Fibroblast of lung (primary cell): ENCODE results near the gene SLC4A1. TPM values are rescaled to one million over a fixed set of nuclear protein-coding genes. Genes with fewer than 3 reads are reported as not detected.

Experiments used
- DNase-seq, 2 donors: peaks; one replicate each; pipeline versions ENCODE4 v3.0.0 to v3.0.0-alpha.2; 2010; ENCODE audit warnings: low read depth in 2 of 2
- H2AFZ ChIP-seq: 2 replicates; pipeline ENCODE4 v1.5.1; 2012; ENCODE audit warnings: low read length, control low read depth, inconsistent platforms
- H3K27ac ChIP-seq: 2 replicates; pipeline ENCODE4 v1.5.1; 2011; ENCODE audit warnings: low read length, control low read depth; ENCODE audit not compliant: insufficient read depth
- H3K27me3 ChIP-seq: 2 replicates; pipeline ENCODE4 v1.5.1; 2011; ENCODE audit warnings: mild to moderate bottlenecking, low read length; ENCODE audit not compliant: control insufficient read depth, insufficient read depth
- H3K36me3 ChIP-seq: 2 replicates; pipeline ENCODE4 v1.5.1; 2011; ENCODE audit warnings: low read length; ENCODE audit not compliant: control insufficient read depth, insufficient read depth
- H3K4me1 ChIP-seq: 2 replicates; pipeline ENCODE4 v1.5.1; 2011; ENCODE audit warnings: low read length; ENCODE audit not compliant: control insufficient read depth, insufficient read depth; ENCODE audit errors: extremely low read depth
- H3K4me2 ChIP-seq: 2 replicates; pipeline ENCODE4 v1.5.1; 2011; ENCODE audit warnings: low read length, control low read depth; ENCODE audit not compliant: insufficient read depth; ENCODE audit errors: extremely low read depth
- H3K4me3 ChIP-seq, 4 experiments: fragments of 200-600 bp in 1 of 4; sonication (generic) in 1 of 4; replicated peaks in 1 of 4; 2 replicates each; pipeline ENCODE4 v1.5.1; 2011 to 2016; ENCODE audit warnings: low read length in 4 of 4, low read depth in 3 of 4, mild to moderate bottlenecking in 3 of 4, control low read depth in 2 of 4, inconsistent platforms in 1 of 4, mixed read lengths in 1 of 4; ENCODE audit not compliant: insufficient read depth in 1 of 4; ENCODE audit errors: control extremely low read depth in 1 of 4
- H3K79me2 ChIP-seq: 2 replicates; pipeline ENCODE4 v1.5.1; 2012; ENCODE audit warnings: mild to moderate bottlenecking, low read length, inconsistent platforms; ENCODE audit not compliant: control insufficient read depth, insufficient read depth
- H3K9ac ChIP-seq: 2 replicates; pipeline ENCODE4 v1.5.1; 2011; ENCODE audit warnings: mild to moderate bottlenecking, low read length, control low read depth; ENCODE audit not compliant: insufficient read depth
- H3K9me3 ChIP-seq: 2 replicates; pipeline ENCODE4 v1.5.1; 2012; ENCODE audit warnings: low read depth, low read length; ENCODE audit not compliant: control insufficient read depth, insufficient read depth
- H4K20me1 ChIP-seq: 2 replicates; pipeline ENCODE4 v1.5.1; 2011; ENCODE audit warnings: low read length; ENCODE audit not compliant: control insufficient read depth, insufficient read depth; ENCODE audit errors: extremely low read depth
- EZH2 ChIP-seq: IDR thresholded peaks from 2 replicates; pipeline ENCODE4 v1.5.1; 2012; ENCODE audit warnings: low read length, control low read depth, mild to moderate bottlenecking; ENCODE audit errors: missing control alignments
- polyA plus RNA-seq, 2 donors: library from polyadenylated mRNA; depleted of rRNA in 1 of 2; stranded (reverse) in 1 of 2; unstranded in 1 of 2; fragments of >200 nt; gene quantifications; 2 replicates each; pipeline ENCODE4 v1.2.1, GENCODE V29; 2011 to 2012; ENCODE audit warnings: missing spikeins in 1 of 2
- total RNA-seq: library from RNA; depleted of rRNA; stranded (reverse); fragments of >200 nt; gene quantifications from 2 replicates; pipeline ENCODE4 v1.2.1, GENCODE V29; 2014
- TF ChIP-seq, protein P1 (sequence below), 2 donors: IDR thresholded peaks in 1 of 2; conservative IDR thresholded peaks in 1 of 2; 1 replicate in 1 of 2; 2 replicates in 1 of 2; pipeline ENCODE4 v1.5.1; 2011 to 2012; ENCODE audit warnings: low read length in 2 of 2, control low read depth in 1 of 2, inconsistent platforms in 1 of 2, low read depth in 1 of 2, mild to moderate bottlenecking in 1 of 2

Gene SLC4A1
- total and polyA plus RNA-seq, 2 donors (not counting 1 experiment from before 2014, with no cell fraction given), result not detected

DNA sequence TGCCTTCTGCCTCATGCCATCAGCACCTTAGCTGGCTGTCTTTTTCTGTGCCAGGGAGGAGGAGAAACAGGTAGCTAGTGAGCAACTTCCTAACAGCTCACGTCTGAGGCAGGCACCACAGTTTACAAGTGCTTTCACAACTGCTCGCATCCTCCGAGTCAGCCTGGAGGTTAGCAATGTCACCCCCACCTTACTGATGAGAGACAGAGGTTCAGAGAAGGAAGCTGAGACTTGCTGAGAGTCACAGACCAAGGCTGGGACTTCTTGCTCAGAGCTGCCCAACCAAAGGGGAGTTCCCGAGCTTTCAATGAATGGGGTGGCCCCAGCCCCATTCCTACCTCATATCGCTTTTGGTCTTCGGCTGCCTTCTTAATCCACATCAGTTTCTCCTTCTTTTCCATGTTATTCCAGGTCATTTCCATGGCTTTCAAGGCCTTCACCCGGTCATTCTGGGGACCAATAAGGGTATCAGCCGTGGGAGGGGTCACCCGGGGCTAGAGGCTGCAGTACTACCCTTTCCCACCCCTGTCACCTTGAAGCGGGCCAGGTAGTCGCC, 58.1 kb downstream of the SLC4A1 start:
- H2AFZ ChIP-seq, result no peak overlapping the region
- H3K9ac ChIP-seq, result no peak overlapping the region
- peak overlapping the region; percentile 18 for H3K4me2 ChIP-seq

DNA sequence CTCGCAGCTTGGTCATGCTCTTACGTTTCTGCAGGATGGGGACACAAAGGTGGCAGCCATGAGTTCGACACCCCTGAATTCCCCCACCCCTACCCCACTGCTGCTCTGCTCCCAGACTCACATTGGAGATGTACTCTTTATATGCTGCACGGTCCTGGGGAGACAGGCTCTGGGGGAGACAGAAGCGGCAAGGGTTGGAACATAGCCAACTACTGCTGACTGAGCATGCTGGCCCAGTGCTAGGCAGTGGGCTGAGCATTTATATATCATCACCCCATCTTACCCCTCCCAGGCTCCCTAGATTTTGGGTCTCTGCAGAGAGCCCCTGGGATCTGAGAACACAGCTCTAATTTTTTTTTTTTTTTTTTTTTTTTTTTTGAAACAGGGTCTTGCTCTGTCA, 60.2 kb downstream of the SLC4A1 start:
- H3K9ac ChIP-seq, result no peak overlapping the region
- no peak for DNase-seq
- no peaks in the 10 kb centered on the region for H4K20me1 ChIP-seq
- no peaks in the 10 kb centered on the region for H3K27me3 ChIP-seq
- no peaks in the 10 kb centered on the region for H3K79me2 ChIP-seq
- peaks cover 31% of the 10 kb centered on the region for H3K36me3 ChIP-seq
- no peak overlapping the region for H3K27ac ChIP-seq
- H3K4me3 ChIP-seq, result no peak overlapping the region
- H3K9me3 ChIP-seq, result no peaks in the 10 kb centered on the region
- H3K4me1 ChIP-seq, result peaks cover 37% of the 10 kb centered on the region
- no peak overlapping the region for H2AFZ ChIP-seq
- TF ChIP-seq, protein P1, sequence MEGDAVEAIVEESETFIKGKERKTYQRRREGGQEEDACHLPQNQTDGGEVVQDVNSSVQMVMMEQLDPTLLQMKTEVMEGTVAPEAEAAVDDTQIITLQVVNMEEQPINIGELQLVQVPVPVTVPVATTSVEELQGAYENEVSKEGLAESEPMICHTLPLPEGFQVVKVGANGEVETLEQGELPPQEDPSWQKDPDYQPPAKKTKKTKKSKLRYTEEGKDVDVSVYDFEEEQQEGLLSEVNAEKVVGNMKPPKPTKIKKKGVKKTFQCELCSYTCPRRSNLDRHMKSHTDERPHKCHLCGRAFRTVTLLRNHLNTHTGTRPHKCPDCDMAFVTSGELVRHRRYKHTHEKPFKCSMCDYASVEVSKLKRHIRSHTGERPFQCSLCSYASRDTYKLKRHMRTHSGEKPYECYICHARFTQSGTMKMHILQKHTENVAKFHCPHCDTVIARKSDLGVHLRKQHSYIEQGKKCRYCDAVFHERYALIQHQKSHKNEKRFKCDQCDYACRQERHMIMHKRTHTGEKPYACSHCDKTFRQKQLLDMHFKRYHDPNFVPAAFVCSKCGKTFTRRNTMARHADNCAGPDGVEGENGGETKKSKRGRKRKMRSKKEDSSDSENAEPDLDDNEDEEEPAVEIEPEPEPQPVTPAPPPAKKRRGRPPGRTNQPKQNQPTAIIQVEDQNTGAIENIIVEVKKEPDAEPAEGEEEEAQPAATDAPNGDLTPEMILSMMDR (conservative IDR thresholded peaks at IDR 0.05 in 1 of 2, IDR thresholded peaks at IDR 0.05 in 1 of 2; ENCODE audit: low read depth in 1 of 2, low read length in 2 of 2), result no peak
- no peak for TF ChIP-seq EZH2
- H3K4me2 ChIP-seq, result no peak overlapping the region

More for the DNA sequence above, 58.1 kb downstream of the SLC4A1 start:
- DNase-seq, result no peak
- H3K4me3 ChIP-seq, result no peak overlapping the region
- peak overlapping the region; percentile 11 for H3K27ac ChIP-seq
- H4K20me1 ChIP-seq, result no peaks in the 10 kb centered on the region
- no peak for TF ChIP-seq EZH2
- TF ChIP-seq, protein P1 (conservative IDR thresholded peaks at IDR 0.05 in 1 of 2, IDR thresholded peaks at IDR 0.05 in 1 of 2; ENCODE audit: low read depth in 1 of 2, low read length in 2 of 2), result no peak
- H3K36me3 ChIP-seq, result peaks cover 45% of the 10 kb centered on the region
- no peaks in the 10 kb centered on the region for H3K79me2 ChIP-seq
- no peaks in the 10 kb centered on the region for H3K9me3 ChIP-seq
- H3K27me3 ChIP-seq, result no peaks in the 10 kb centered on the region
- peaks cover 20% of the 10 kb centered on the region for H3K4me1 ChIP-seq

DNA sequence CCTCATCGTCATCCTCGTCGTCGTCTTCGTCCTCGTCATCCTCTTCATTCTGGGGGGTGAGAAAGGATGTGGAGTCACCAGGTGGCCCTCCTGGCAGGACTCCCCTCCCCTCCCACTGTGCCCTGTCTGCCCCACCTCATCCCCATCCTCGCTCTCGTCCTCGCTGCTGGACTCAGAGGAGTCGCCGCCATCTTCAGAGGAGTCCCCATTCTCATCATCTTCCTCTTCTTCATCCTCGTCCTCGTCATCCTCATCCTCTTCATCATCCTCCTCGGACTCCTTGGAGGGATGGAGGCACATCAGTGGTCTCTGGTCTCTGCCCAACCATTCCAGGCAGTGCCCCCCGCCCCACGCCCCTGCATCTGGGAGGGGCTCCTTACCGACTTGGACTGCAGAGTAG, 60.6 kb downstream of the SLC4A1 start:
- H3K4me3 ChIP-seq, result no peak overlapping the region
- no peak for TF ChIP-seq EZH2
- TF ChIP-seq, protein P1 (conservative IDR thresholded peaks at IDR 0.05 in 1 of 2, IDR thresholded peaks at IDR 0.05 in 1 of 2; ENCODE audit: low read depth in 1 of 2, low read length in 2 of 2), result no peak
- no peak overlapping the region for H3K4me2 ChIP-seq
- H2AFZ ChIP-seq, result no peak overlapping the region
- H3K9ac ChIP-seq, result no peak overlapping the region
- peaks cover 29% of the 10 kb centered on the region for H3K36me3 ChIP-seq
- H4K20me1 ChIP-seq, result no peaks in the 10 kb centered on the region
- no peaks in the 10 kb centered on the region for H3K79me2 ChIP-seq
- no peak for DNase-seq
- H3K4me1 ChIP-seq, result peaks cover 41% of the 10 kb centered on the region
- H3K9me3 ChIP-seq, result no peaks in the 10 kb centered on the region
- no peaks in the 10 kb centered on the region for H3K27me3 ChIP-seq
- H3K27ac ChIP-seq, result no peak overlapping the region
